ENCODE data around the gene CASP8. TPM values are rescaled to one million over a fixed set of nuclear protein-coding genes. Genes with fewer than 3 reads are reported as not detected.

Gene CASP8
- total and polyA plus RNA-seq, 2 of the 13 experiments (the other 11 are each of a cell fraction or from before 2014, with no cell fraction given), result 25.0 to 52.8 TPM

DNA sequence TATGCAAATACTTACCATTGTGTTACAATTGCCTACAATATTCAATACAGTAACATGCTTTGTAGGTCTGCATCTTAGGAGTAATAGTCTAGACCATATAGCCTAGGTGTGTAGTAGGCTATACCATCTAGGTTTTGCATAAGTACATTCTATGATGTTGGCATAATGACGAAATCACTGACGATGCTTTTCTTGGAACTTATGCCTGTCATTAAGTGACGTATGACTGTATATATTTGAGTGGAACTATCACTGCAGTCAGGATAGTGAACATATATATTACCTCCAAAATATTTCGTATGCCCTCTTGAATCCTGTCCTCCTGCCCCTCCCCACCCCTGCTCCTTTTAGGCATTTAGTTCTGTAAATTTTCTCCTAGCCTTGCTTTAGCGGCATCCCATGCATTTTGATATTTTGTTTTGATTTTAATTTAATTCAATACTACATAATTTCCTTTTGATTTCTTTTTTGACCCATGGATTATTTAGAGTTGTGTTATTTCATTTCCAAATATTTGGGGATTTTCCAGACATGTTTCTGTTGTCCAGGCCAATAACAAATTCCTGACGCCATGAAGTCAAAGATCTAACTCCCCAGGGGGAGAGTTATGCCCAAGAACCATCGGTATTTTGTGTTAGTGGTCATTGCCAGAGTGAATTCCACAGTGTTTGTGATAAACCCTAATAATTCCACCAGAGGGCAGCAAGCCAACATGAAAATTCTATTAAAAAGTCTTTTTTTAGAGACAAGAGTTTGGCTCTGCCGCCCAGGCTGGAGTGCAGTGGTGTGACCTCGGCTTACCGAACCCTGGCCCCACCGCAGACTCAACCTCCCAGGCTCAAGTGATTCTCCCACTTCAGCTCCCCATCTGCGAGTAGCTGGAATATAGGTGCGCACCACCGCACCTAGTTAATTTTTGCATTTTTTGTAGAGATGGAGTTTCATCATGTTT, 24.2 kb upstream of the CASP8 start (continued):
- TF ChIP-seq LCORL (IDR thresholded peaks at IDR 0.05), result no peak
- peak; percentile 60 for TF ChIP-seq LCORL (CRISPR knock-in tag; IDR thresholded peaks at IDR 0.05)
- TF ChIP-seq, protein P1, sequence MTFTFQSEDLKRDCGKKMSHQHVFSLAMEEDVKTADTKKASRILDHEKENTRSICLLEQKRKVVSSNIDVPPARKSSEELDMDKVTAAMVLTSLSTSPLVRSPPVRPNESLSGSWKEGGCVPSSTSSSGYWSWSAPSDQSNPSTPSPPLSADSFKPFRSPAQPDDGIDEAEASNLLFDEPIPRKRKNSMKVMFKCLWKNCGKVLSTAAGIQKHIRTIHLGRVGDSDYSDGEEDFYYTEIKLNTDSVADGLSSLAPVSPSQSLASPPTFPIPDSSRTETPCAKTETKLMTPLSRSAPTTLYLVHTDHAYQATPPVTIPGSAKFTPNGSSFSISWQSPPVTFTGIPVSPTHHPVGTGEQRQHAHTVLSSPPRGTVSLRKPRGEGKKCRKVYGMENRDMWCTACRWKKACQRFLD (CRISPR knock-in tag; IDR thresholded peaks at IDR 0.05; ENCODE audit: borderline replicate concordance), result no peak
- peak; percentile 77 for TF ChIP-seq ZNF121 (CRISPR knock-in tag; IDR thresholded peaks at IDR 0.05)
- 0 out of 2 replicates have a peak, but pooled peaks have one; percentile 24 for TF ChIP-seq KLF6 (CRISPR knock-in tag; IDR thresholded peaks at IDR 0.05)
- 0 out of 2 replicates have a peak, but pooled peaks have one; percentile 30 for TF ChIP-seq ZNF264 (CRISPR knock-in tag; IDR thresholded peaks at IDR 0.05)
- TF ChIP-seq, protein P2, sequence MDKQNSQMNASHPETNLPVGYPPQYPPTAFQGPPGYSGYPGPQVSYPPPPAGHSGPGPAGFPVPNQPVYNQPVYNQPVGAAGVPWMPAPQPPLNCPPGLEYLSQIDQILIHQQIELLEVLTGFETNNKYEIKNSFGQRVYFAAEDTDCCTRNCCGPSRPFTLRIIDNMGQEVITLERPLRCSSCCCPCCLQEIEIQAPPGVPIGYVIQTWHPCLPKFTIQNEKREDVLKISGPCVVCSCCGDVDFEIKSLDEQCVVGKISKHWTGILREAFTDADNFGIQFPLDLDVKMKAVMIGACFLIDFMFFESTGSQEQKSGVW (CRISPR knock-in tag; IDR thresholded peaks at IDR 0.05; ENCODE audit: borderline replicate concordance), result no peak
- TF ChIP-seq, protein P3, sequence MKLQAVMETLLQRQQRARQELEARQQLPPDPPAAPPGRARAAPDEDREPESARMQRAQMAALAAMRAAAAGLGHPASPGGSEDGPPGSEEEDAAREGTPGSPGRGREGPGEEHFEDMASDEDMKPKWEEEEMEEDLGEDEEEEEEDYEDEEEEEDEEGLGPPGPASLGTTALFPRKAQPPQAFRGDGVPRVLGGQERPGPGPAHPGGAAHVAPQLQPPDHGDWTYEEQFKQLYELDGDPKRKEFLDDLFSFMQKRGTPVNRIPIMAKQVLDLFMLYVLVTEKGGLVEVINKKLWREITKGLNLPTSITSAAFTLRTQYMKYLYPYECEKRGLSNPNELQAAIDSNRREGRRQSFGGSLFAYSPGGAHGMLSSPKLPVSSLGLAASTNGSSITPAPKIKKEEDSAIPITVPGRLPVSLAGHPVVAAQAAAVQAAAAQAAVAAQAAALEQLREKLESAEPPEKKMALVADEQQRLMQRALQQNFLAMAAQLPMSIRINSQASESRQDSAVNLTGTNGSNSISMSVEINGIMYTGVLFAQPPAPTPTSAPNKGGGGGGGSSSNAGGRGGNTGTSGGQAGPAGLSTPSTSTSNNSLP (IDR thresholded peaks at IDR 0.05; ENCODE audit: low read depth, low read length), result peak; percentile 97
- 0 out of 2 replicates have a peak, but pooled peaks have one; percentile 47 for TF ChIP-seq ZFP90 (CRISPR knock-in tag; IDR thresholded peaks at IDR 0.05; ENCODE audit: borderline replicate concordance)
- TF ChIP-seq, protein P4, sequence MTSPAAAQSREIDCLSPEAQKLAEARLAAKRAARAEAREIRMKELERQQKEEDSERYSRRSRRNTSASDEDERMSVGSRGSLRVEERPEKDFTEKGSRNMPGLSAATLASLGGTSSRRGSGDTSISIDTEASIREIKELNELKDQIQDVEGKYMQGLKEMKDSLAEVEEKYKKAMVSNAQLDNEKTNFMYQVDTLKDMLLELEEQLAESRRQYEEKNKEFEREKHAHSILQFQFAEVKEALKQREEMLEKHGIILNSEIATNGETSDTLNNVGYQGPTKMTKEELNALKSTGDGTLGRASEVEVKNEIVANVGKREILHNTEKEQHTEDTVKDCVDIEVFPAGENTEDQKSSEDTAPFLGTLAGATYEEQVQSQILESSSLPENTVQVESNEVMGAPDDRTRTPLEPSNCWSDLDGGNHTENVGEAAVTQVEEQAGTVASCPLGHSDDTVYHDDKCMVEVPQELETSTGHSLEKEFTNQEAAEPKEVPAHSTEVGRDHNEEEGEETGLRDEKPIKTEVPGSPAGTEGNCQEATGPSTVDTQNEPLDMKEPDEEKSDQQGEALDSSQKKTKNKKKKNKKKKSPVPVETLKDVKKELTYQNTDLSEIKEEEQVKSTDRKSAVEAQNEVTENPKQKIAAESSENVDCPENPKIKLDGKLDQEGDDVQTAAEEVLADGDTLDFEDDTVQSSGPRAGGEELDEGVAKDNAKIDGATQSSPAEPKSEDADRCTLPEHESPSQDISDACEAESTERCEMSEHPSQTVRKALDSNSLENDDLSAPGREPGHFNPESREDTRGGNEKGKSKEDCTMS (CRISPR knock-in tag; conservative IDR thresholded peaks at IDR 0.05), result no peak
- peak; percentile 47; the same call in 1 of the 2 replicates for TF ChIP-seq KMT2A (CRISPR knock-in tag; IDR thresholded peaks at IDR 0.05)
- TF ChIP-seq SAP130 (CRISPR knock-in tag; IDR thresholded peaks at IDR 0.05; ENCODE audit: low read depth), result 0 out of 2 replicates have a peak, but pooled peaks have one; percentile 39
- 0 out of 2 replicates have a peak, but pooled peaks have one; percentile 42 for TF ChIP-seq GATAD2A (CRISPR knock-in tag; IDR thresholded peaks at IDR 0.05)
- TF ChIP-seq KAT8 (CRISPR knock-in tag; IDR thresholded peaks at IDR 0.05), result peak; percentile 29; the same call in 1 of the 2 replicates
- TF ChIP-seq, protein P5, sequence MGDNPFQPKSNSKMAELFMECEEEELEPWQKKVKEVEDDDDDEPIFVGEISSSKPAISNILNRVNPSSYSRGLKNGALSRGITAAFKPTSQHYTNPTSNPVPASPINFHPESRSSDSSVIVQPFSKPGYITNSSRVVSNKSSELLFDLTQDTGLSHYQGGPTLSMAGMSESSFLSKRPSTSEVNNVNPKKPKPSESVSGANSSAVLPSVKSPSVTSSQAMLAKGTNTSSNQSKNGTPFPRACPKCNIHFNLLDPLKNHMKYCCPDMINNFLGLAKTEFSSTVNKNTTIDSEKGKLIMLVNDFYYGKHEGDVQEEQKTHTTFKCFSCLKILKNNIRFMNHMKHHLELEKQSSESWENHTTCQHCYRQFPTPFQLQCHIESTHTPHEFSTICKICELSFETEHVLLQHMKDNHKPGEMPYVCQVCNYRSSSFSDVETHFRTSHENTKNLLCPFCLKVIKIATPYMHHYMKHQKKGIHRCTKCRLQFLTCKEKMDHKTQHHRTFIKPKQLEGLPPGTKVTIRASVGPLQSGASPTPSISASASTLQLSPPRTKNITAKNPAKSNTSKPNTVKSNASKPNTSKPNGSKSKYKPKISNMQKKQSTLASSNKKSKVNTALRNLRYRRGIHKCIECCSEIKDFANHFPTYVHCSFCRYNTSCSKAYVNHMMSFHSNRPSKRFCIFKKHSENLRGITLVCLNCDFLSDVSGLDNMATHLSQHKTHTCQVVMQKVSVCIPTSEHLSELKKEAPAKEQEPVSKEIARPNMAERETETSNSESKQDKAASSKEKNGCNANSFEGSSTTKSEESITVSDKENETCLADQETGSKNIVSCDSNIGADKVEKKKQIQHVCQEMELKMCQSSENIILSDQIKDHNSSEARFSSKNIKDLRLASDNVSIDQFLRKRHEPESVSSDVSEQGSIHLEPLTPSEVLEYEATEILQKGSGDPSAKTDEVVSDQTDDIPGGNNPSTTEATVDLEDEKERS (CRISPR knock-in tag; IDR thresholded peaks at IDR 0.05), result no peak
- no peak for TF ChIP-seq ZNF674 (CRISPR knock-in tag; IDR thresholded peaks at IDR 0.05; ENCODE audit: low read depth)
- 0 out of 2 replicates have a peak, but pooled peaks have one; percentile 50 for TF ChIP-seq MBD4 (IDR thresholded peaks at IDR 0.05; ENCODE audit: borderline replicate concordance, low read length)

Measured in HepG2 (cell line).